ENCODE data around the gene PKD1L1. TPM values are rescaled to one million over a fixed set of nuclear protein-coding genes. Genes with fewer than 3 reads are reported as not detected.

The PKD1L1 gene
- total RNA-seq, 1 donor from 2014 or later = 4.8 TPM

- peaks cover 3% of the 10 kb centered on the region for H3K4me1 Mint-ChIP-seq (ENCODE audit: unreplicated experiment)
- no peaks in the 10 kb centered on the region for H3K9me3 Mint-ChIP-seq (ENCODE audit: unreplicated experiment)
- DNase-seq (ENCODE audit: low spot score) = no peak
- TF ChIP-seq CTCF (IDR thresholded peaks at IDR 0.05; ENCODE audit: unreplicated experiment) = no peak
- peaks cover 10% of the 10 kb centered on the region for H3K27me3 Mint-ChIP-seq (ENCODE audit: unreplicated experiment)
- no peak overlapping the region for H3K4me3 Mint-ChIP-seq (ENCODE audit: unreplicated experiment)
- no peak overlapping the region for H3K27ac Mint-ChIP-seq (ENCODE audit: unreplicated experiment)
- peaks cover 4% of the 10 kb centered on the region for H3K36me3 Mint-ChIP-seq (ENCODE audit: low read depth, unreplicated experiment)
Measured at GRCh38 chr7:47836080-47836479, 112.2 kb downstream of the PKD1L1 start.

- TF ChIP-seq CTCF (IDR thresholded peaks at IDR 0.05; ENCODE audit: unreplicated experiment) = no peak
- H3K36me3 Mint-ChIP-seq (ENCODE audit: low read depth, unreplicated experiment) = peaks cover 4% of the 10 kb centered on the region
- H3K27ac Mint-ChIP-seq (ENCODE audit: unreplicated experiment) = no peak overlapping the region
- H3K9me3 Mint-ChIP-seq (ENCODE audit: unreplicated experiment) = no peaks in the 10 kb centered on the region
- H3K4me3 Mint-ChIP-seq (ENCODE audit: unreplicated experiment) = no peak overlapping the region
- peaks cover 3% of the 10 kb centered on the region for H3K4me1 Mint-ChIP-seq (ENCODE audit: unreplicated experiment)
- H3K27me3 Mint-ChIP-seq (ENCODE audit: unreplicated experiment) = peaks cover 14% of the 10 kb centered on the region
- DNase-seq (ENCODE audit: low spot score) = no peak
Measured at GRCh38 chr7:47833211-47833610, 115.1 kb downstream of the PKD1L1 start.

- Mint-ChIP-seq H3K9me3 (ENCODE audit: unreplicated experiment) (no peaks in the 10 kb centered on the region), H3K36me3 (ENCODE audit: low read depth, unreplicated experiment) (peaks cover 4% of the 10 kb centered on the region), H3K4me3 (ENCODE audit: unreplicated experiment) (no peak overlapping the region), H3K4me1 (ENCODE audit: unreplicated experiment) (peaks cover 3% of the 10 kb centered on the region), H3K27me3 (ENCODE audit: unreplicated experiment) (peaks cover 13% of the 10 kb centered on the region), H3K27ac (ENCODE audit: unreplicated experiment) (no peak overlapping the region)
- TF ChIP-seq CTCF (IDR thresholded peaks at IDR 0.05; ENCODE audit: unreplicated experiment) = no peak
- DNase-seq (ENCODE audit: low spot score) = no peak
Measured at GRCh38 chr7:47832105-47832715, 116.1 kb downstream of the PKD1L1 start.

GRCh38 chr7:47830015-47830414, 118.3 kb downstream of the PKD1L1 start:
- Mint-ChIP-seq H3K27me3 (ENCODE audit: unreplicated experiment) (peaks cover 13% of the 10 kb centered on the region), H3K9me3 (ENCODE audit: unreplicated experiment) (no peaks in the 10 kb centered on the region), H3K4me3 (ENCODE audit: unreplicated experiment) (no peak overlapping the region), H3K36me3 (ENCODE audit: low read depth, unreplicated experiment) (peaks cover 4% of the 10 kb centered on the region), H3K27ac (ENCODE audit: unreplicated experiment) (no peak overlapping the region), H3K4me1 (ENCODE audit: unreplicated experiment) (peaks cover 3% of the 10 kb centered on the region)
- no peak for DNase-seq (ENCODE audit: low spot score)
- TF ChIP-seq CTCF (IDR thresholded peaks at IDR 0.05; ENCODE audit: unreplicated experiment) = no peak

- no peak for TF ChIP-seq CTCF (IDR thresholded peaks at IDR 0.05; ENCODE audit: unreplicated experiment)
- H3K27ac Mint-ChIP-seq (ENCODE audit: unreplicated experiment) = no peak overlapping the region
- no peak overlapping the region for H3K4me3 Mint-ChIP-seq (ENCODE audit: unreplicated experiment)
- no peak for DNase-seq (ENCODE audit: low spot score)
- no peaks in the 10 kb centered on the region for H3K36me3 Mint-ChIP-seq (ENCODE audit: low read depth, unreplicated experiment)
- H3K4me1 Mint-ChIP-seq (ENCODE audit: unreplicated experiment) = no peaks in the 10 kb centered on the region
- H3K27me3 Mint-ChIP-seq (ENCODE audit: unreplicated experiment) = peaks cover 13% of the 10 kb centered on the region
- no peaks in the 10 kb centered on the region for H3K9me3 Mint-ChIP-seq (ENCODE audit: unreplicated experiment)
Measured at GRCh38 chr7:47827871-47828270, 120.4 kb downstream of the PKD1L1 start.
